ENCODE results near the gene RNF220. TPM values are rescaled to one million over a fixed set of nuclear protein-coding genes. Genes with fewer than 3 reads are reported as not detected.

The RNF220 gene
- total RNA-seq, 6 experiments from 2014 or later = 19.2 to 57.9 (median 23.0) TPM

- Histone ChIP-seq H3K36me3 (no peaks in the 10 kb centered on the region), H3K4me1 (no peaks in the 10 kb centered on the region), H3K27ac (no peak overlapping the region), H3K9me3 (no peaks in the 10 kb centered on the region), H3K4me3 (no peak overlapping the region), H3K27me3 (no peaks in the 10 kb centered on the region)
- intact Hi-C loops (cut with DNase I) = no loop called here
- TF ChIP-seq CTCF (IDR thresholded peaks at IDR 0.05) (no peak), POLR2A (IDR thresholded peaks at IDR 0.05) (no peak)
- 54% methylated on average over 17 of the region's 18 CpGs for WGBS (ENCODE audit: insufficient coverage, low coverage, low lambda C conversion rate, missing lambda C conversion rate)
- no peak for ATAC-seq
- no peak for DNase-seq
These were observed 67.8 kb downstream of the RNF220 start for GRCh38 chr1:44472620-44473525.

DNA sequence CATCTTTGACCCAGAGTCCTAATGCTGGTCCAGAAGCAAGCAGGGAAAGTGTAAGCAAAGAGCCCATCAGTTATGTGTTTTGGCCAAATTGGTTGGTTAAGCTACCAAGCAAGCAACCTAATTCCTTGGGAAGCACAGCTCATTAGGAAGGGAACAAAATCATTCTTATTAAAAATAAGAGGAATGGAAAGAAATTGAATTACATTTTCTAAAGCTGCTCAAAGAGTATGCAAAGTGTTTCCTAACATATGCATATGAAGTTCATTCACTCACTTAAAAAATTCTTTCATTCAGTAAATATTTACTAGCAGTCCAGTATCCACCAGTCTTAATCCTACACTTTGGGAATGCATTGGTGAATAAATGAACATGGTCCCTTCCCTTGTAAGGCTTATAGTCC, 71.8 kb downstream of the RNF220 start:
- DNase-seq (no peak), ATAC-seq (no peak)
- no peaks in the 10 kb centered on the region for H3K9me3 ChIP-seq
- H3K4me1 ChIP-seq = no peaks in the 10 kb centered on the region
- intact Hi-C loops (cut with DNase I) = no loop called here
- TF ChIP-seq CTCF (IDR thresholded peaks at IDR 0.05) (no peak), POLR2A (IDR thresholded peaks at IDR 0.05) (no peak)
- no peak overlapping the region for H3K4me3 ChIP-seq
- H3K27me3 ChIP-seq = no peaks in the 10 kb centered on the region
- no peaks in the 10 kb centered on the region for H3K36me3 ChIP-seq
- no peak overlapping the region for H3K27ac ChIP-seq

- Histone ChIP-seq H3K9me3 (no peaks in the 10 kb centered on the region), H3K36me3 (no peaks in the 10 kb centered on the region), H3K4me3 (no peak overlapping the region), H3K27ac (no peak overlapping the region), H3K4me1 (no peaks in the 10 kb centered on the region), H3K27me3 (no peaks in the 10 kb centered on the region)
- no peak for TF ChIP-seq CTCF (IDR thresholded peaks at IDR 0.05)
- no peak for TF ChIP-seq POLR2A (IDR thresholded peaks at IDR 0.05)
- no peak for ATAC-seq
- intact Hi-C loops (cut with DNase I) = no loop called here
- WGBS (ENCODE audit: insufficient coverage, low coverage, low lambda C conversion rate, missing lambda C conversion rate) = 34% methylated on average over 2 of the region's 2 CpGs
- no peak for DNase-seq
These were observed 76.6 kb downstream of the RNF220 start for GRCh38 chr1:44481701-44482100.

DNA sequence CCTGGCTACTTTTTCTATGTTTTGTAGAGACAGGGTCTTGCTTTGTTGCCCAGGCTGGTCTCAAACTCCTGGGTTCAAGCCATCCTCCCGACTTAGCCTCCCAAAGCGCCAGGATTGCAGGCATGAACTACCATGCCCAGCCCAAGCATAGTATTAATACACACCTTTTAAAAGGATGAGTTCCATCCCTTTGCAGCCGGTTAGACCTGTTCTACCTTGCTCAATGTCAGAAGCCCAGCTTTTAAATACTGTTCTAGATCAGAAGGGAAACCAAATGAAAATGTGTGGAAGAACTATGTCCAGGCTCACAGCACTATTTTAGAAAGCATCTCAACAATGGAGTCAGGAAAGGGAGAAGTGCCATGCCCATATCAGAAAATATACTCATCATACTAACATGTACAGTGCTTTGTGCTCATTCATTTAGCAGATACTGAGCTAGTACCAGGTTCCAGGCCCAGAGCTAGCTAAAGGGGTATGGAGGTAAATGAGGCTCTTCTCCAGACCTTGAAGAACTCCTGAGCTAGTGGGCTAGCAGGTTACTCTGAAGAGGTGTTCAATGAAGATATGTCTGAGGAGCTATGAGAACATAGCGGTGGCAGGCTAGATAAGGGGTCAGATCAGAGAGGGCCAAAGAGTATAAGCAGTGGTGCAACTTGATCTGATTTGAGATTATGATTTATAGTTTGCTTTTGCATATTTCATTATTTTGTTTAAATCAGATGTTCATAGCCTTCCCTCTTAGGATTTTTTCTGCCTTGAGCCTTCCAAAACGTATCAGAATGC, 78.2 kb downstream of the RNF220 start:
- no peak for DNase-seq
- ATAC-seq = no peak
- intact Hi-C loops (cut with DNase I) = no loop called here
- WGBS (ENCODE audit: insufficient coverage, low coverage, low lambda C conversion rate, missing lambda C conversion rate) = 64% methylated on average over 5 of the region's 5 CpGs
- TF ChIP-seq POLR2A (IDR thresholded peaks at IDR 0.05) (no peak), CTCF (IDR thresholded peaks at IDR 0.05) (no peak)
- Histone ChIP-seq H3K27me3 (no peaks in the 10 kb centered on the region), H3K9me3 (no peaks in the 10 kb centered on the region), H3K27ac (no peak overlapping the region), H3K4me3 (no peak overlapping the region), H3K36me3 (no peaks in the 10 kb centered on the region), H3K4me1 (no peaks in the 10 kb centered on the region)
